ENCODE results near the gene A3GALT2. TPM values are rescaled to one million over a fixed set of nuclear protein-coding genes. Genes with fewer than 3 reads are reported as not detected.

Gene A3GALT2
- total and polyA plus RNA-seq, 12 donors, result 0.25 TPM; not detected in 11

- no peaks in the 10 kb centered on the region for H3K9me3 ChIP-seq
- DNase-seq (no peak), ATAC-seq (peak in 2 of 8 donors; percentile 8 to 31)
- H3K4me3 ChIP-seq, result peak overlapping the region in 5 of 10 donors; percentile 0 to 30 (median 16)
- peaks cover 0 to 58% (median 3%) of the 10 kb centered on the region in 9 donors for H3K36me3 ChIP-seq
- intact Hi-C loops (cut with DNase I), result loop anchor here in 1 of 10 donors (5.0 kb wide), 1 partner anchor 36 kb away; no protein-coding TSS in a partner anchor
- H3K27ac ChIP-seq, result peak overlapping the region; percentile 46 to 100 (median 92)
- TF ChIP-seq, protein P1, sequence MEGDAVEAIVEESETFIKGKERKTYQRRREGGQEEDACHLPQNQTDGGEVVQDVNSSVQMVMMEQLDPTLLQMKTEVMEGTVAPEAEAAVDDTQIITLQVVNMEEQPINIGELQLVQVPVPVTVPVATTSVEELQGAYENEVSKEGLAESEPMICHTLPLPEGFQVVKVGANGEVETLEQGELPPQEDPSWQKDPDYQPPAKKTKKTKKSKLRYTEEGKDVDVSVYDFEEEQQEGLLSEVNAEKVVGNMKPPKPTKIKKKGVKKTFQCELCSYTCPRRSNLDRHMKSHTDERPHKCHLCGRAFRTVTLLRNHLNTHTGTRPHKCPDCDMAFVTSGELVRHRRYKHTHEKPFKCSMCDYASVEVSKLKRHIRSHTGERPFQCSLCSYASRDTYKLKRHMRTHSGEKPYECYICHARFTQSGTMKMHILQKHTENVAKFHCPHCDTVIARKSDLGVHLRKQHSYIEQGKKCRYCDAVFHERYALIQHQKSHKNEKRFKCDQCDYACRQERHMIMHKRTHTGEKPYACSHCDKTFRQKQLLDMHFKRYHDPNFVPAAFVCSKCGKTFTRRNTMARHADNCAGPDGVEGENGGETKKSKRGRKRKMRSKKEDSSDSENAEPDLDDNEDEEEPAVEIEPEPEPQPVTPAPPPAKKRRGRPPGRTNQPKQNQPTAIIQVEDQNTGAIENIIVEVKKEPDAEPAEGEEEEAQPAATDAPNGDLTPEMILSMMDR (IDR thresholded peaks at IDR 0.05), result no peak
- WGBS, 2 donors, result 4 to 5% methylated on average over 1 of the region's 1 CpG
- H3K27me3 ChIP-seq, result no peaks in the 10 kb centered on the region
- peaks cover 69 to 100% (median 99%) of the 10 kb centered on the region in 9 donors for H3K4me1 ChIP-seq
These were observed 17.1 kb upstream of the A3GALT2 start for GRCh38 chr1:33338048-33338439.

DNA sequence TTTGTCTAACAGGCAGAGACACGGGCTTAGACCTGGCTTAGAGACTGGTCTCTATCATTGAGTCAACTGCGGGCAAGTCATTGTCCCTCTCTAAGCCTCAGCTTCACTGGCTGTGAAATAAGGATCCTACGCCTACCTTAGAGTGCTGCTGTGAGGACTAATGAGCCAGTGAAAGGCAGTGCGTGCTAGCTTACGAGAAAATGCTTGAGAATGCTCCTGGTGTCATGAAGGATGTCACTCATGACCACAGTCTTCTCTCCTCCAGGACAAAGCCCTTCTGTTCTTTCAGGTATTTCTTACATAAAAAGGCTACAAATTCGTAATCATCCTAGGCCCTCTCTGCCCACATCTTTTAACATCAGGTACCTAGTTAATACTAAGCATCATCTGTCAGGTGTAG lies 16.5 kb upstream of the A3GALT2 start:
- DNase-seq (no peak), ATAC-seq (no peak)
- H3K36me3 ChIP-seq, result peaks cover 0 to 58% (median 3%) of the 10 kb centered on the region in 9 donors
- H3K9me3 ChIP-seq, result no peaks in the 10 kb centered on the region
- peak overlapping the region in 9 of 10 donors; percentile 46 to 100 (median 98) for H3K27ac ChIP-seq
- 78 to 91% methylated on average over 6 of the region's 6 CpGs for WGBS, 2 donors
- H3K4me3 ChIP-seq, result no peak overlapping the region
- H3K27me3 ChIP-seq, result no peaks in the 10 kb centered on the region
- peaks cover 70 to 100% (median 99%) of the 10 kb centered on the region in 9 donors for H3K4me1 ChIP-seq
- TF ChIP-seq, protein P1 (IDR thresholded peaks at IDR 0.05), result no peak
- intact Hi-C loops (cut with DNase I), result loop anchor here in 1 of 10 donors (5.0 kb wide), 1 partner anchor 35 kb away; no protein-coding TSS in a partner anchor

DNA sequence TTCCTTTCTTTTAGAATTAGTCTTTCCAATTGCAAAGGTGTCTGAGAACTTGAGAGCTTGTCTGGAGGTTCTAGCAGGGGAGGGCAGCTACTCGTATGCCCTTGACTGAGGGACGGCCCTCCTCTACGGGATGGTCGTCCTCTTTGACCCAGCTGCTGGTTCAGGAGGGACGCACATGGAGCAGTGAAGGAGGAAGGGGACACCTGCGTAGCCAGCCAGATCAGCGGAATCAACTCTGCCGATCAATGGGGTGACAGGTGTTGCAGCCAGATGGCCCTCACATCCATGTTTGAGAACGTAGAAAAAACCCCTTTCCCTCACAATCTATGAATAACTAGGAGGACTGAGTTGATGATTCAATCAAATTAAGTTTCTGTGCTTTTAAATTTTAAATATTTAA lies 15.7 kb upstream of the A3GALT2 start:
- no peak for ATAC-seq
- H3K27ac ChIP-seq, result peak overlapping the region in 8 of 10 donors; percentile 4 to 100 (median 98)
- DNase-seq, result no peak
- H3K4me1 ChIP-seq, result peaks cover 66 to 100% (median 99%) of the 10 kb centered on the region in 9 donors
- no peaks in the 10 kb centered on the region for H3K9me3 ChIP-seq
- H3K36me3 ChIP-seq, result peaks cover 0 to 59% (median 11%) of the 10 kb centered on the region in 9 donors
- no peaks in the 10 kb centered on the region for H3K27me3 ChIP-seq
- H3K4me3 ChIP-seq, result no peak overlapping the region
- TF ChIP-seq, protein P1 (IDR thresholded peaks at IDR 0.05), result no peak
- intact Hi-C loops (cut with DNase I), result loop anchor here in 1 of 10 donors (5.0 kb wide), 1 partner anchor 34 kb away; no protein-coding TSS in a partner anchor
- WGBS, 2 donors, result 50 to 61% methylated on average over 9 of the region's 9 CpGs

DNA sequence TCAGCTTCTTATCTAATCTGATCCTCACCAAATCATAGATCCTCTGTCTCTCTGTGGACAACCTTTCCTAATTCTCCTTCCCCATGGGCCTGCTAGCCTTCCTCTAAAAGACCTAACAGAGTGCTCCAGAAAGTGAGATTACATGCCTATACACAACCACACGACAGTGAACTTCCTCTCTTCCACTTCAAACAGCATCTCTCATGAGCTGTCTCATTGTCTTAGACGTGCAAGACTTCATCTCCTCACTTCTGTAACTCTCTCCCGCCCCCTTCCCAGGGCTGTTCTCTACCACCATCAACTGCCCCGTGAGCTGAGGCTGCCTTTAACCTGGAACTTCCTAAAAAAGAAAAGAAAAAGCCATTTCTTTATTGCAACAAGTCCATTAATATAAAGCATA lies 14.1 kb upstream of the A3GALT2 start:
- Histone ChIP-seq H3K9me3 (no peaks in the 10 kb centered on the region), H3K36me3 (peaks cover 0 to 66% (median 25%) of the 10 kb centered on the region in 9 donors), H3K4me1 (peaks cover 54 to 100% (median 94%) of the 10 kb centered on the region in 9 donors), H3K27ac (peak overlapping the region in 9 of 10 donors; percentile 19 to 100 (median 63)), H3K27me3 (no peaks in the 10 kb centered on the region), H3K4me3 (no peak overlapping the region)
- intact Hi-C loops (cut with DNase I), result loop anchor here in 1 of 10 donors (5.0 kb wide), 1 partner anchor 33 kb away; no protein-coding TSS in a partner anchor
- 30 to 36% methylated on average over 4 of the region's 4 CpGs for WGBS, 2 donors
- DNase-seq (no peak), ATAC-seq (no peak)
- TF ChIP-seq, protein P1 (IDR thresholded peaks at IDR 0.05), result no peak
